ENCODE measurements around the gene PRR19. TPM values are rescaled to one million over a fixed set of nuclear protein-coding genes. Genes with fewer than 3 reads are reported as not detected.

PRR19 gene
- total RNA-seq, 2 experiments from 2014 or later, result 0.40 to 1.4 TPM

- H4K20me1 ChIP-seq (ENCODE audit: insufficient read depth, low read length), result no peaks in the 10 kb centered on the region
- ChIA-PET CTCF (ENCODE audit: unreplicated experiment) (no interaction called here), POLR2A (interaction anchor here (0.6 kb wide), 1 partner anchor 231 kb away, joined by 3 read pairs; no protein-coding TSS in a partner anchor)
- H3K4me2 ChIP-seq (ENCODE audit: low read length), result no peak overlapping the region
- no peaks in the 10 kb centered on the region for H3K9me3 ChIP-seq (ENCODE audit: low read length)
- H3K4me1 ChIP-seq (ENCODE audit: insufficient read depth, low read length, poor library complexity, severe bottlenecking), result no peaks in the 10 kb centered on the region
- H3K4me3 ChIP-seq (ENCODE audit: low read depth, low read length, poor library complexity, severe bottlenecking), result no peak overlapping the region
- no peaks in the 10 kb centered on the region for H3K36me3 ChIP-seq (ENCODE audit: insufficient read depth, low read length)
- H2AFZ ChIP-seq (ENCODE audit: low read length), result no peak overlapping the region
- no peaks in the 10 kb centered on the region for H3K79me2 ChIP-seq (ENCODE audit: insufficient read depth, low read depth, low read length)
- intact Hi-C loops (cut with micrococcal nuclease; ENCODE audit: unreplicated experiment), result no loop called here
- H3K9me2 ChIP-seq (ENCODE audit: insufficient read depth, low read length), result no peaks in the 10 kb centered on the region
- no peak for DNase-seq (ENCODE audit: low spot score)
- TF ChIP-seq CTCF (conservative IDR thresholded peaks at IDR 0.05; ENCODE audit: low read length) (no peak), EZH2phosphoT487 (IDR thresholded peaks at IDR 0.05; ENCODE audit: borderline replicate concordance, low read depth, low read length) (no peak)
- no peak overlapping the region for H3K27ac ChIP-seq (ENCODE audit: low read depth, low read length, poor library complexity, severe bottlenecking)
- BruUV-seq (replicated peaks), result no TSS peak
Measured at GRCh38 chr19:42355896-42356295, 54.0 kb downstream of the PRR19 start.

GRCh38 chr19:42356686-42357085, 54.8 kb downstream of the PRR19 start:
- no peak overlapping the region for H3K4me3 ChIP-seq (ENCODE audit: low read depth, low read length, poor library complexity, severe bottlenecking)
- H4K20me1 ChIP-seq (ENCODE audit: insufficient read depth, low read length), result no peaks in the 10 kb centered on the region
- no peak overlapping the region for H3K27ac ChIP-seq (ENCODE audit: low read depth, low read length, poor library complexity, severe bottlenecking)
- ChIA-PET CTCF (ENCODE audit: unreplicated experiment) (no interaction called here), POLR2A (no interaction called here)
- H3K9me2 ChIP-seq (ENCODE audit: insufficient read depth, low read length), result no peaks in the 10 kb centered on the region
- H2AFZ ChIP-seq (ENCODE audit: low read length), result no peak overlapping the region
- no peaks in the 10 kb centered on the region for H3K4me1 ChIP-seq (ENCODE audit: insufficient read depth, low read length, poor library complexity, severe bottlenecking)
- no peak for TF ChIP-seq CTCF (conservative IDR thresholded peaks at IDR 0.05; ENCODE audit: low read length)
- no peak for TF ChIP-seq EZH2phosphoT487 (IDR thresholded peaks at IDR 0.05; ENCODE audit: borderline replicate concordance, low read depth, low read length)
- H3K4me2 ChIP-seq (ENCODE audit: low read length), result no peak overlapping the region
- no peaks in the 10 kb centered on the region for H3K79me2 ChIP-seq (ENCODE audit: insufficient read depth, low read depth, low read length)
- DNase-seq (ENCODE audit: low spot score), result no peak
- no TSS peak for BruUV-seq (replicated peaks)
- intact Hi-C loops (cut with micrococcal nuclease; ENCODE audit: unreplicated experiment), result no loop called here
- no peaks in the 10 kb centered on the region for H3K9me3 ChIP-seq (ENCODE audit: low read length)
- no peaks in the 10 kb centered on the region for H3K36me3 ChIP-seq (ENCODE audit: insufficient read depth, low read length)

GRCh38 chr19:42357290-42357689, 55.4 kb downstream of the PRR19 start:
- no peaks in the 10 kb centered on the region for H3K4me1 ChIP-seq (ENCODE audit: insufficient read depth, low read length, poor library complexity, severe bottlenecking)
- no peak overlapping the region for H2AFZ ChIP-seq (ENCODE audit: low read length)
- H3K9me2 ChIP-seq (ENCODE audit: insufficient read depth, low read length), result no peaks in the 10 kb centered on the region
- no peaks in the 10 kb centered on the region for H4K20me1 ChIP-seq (ENCODE audit: insufficient read depth, low read length)
- H3K4me3 ChIP-seq (ENCODE audit: low read depth, low read length, poor library complexity, severe bottlenecking), result no peak overlapping the region
- no peaks in the 10 kb centered on the region for H3K36me3 ChIP-seq (ENCODE audit: insufficient read depth, low read length)
- POLR2A ChIA-PET, result no interaction called here
- TF ChIP-seq CTCF (conservative IDR thresholded peaks at IDR 0.05; ENCODE audit: low read length), result no peak
- no peak for TF ChIP-seq EZH2phosphoT487 (IDR thresholded peaks at IDR 0.05; ENCODE audit: borderline replicate concordance, low read depth, low read length)
- H3K79me2 ChIP-seq (ENCODE audit: insufficient read depth, low read depth, low read length), result no peaks in the 10 kb centered on the region
- CTCF ChIA-PET (ENCODE audit: unreplicated experiment), result no interaction called here
- H3K9me3 ChIP-seq (ENCODE audit: low read length), result no peaks in the 10 kb centered on the region
- no peak for DNase-seq (ENCODE audit: low spot score)
- no peak overlapping the region for H3K27ac ChIP-seq (ENCODE audit: low read depth, low read length, poor library complexity, severe bottlenecking)
- intact Hi-C loops (cut with micrococcal nuclease; ENCODE audit: unreplicated experiment), result no loop called here
- no TSS peak for BruUV-seq (replicated peaks)
- H3K4me2 ChIP-seq (ENCODE audit: low read length), result no peak overlapping the region

Small RNA genes within 50 kb of the gene (microRNA-seq; reads per million reads assigned to microRNA genes)
- not detected for gene MIR8077 (ENCODE audit: borderline replicate concordance)

Small RNA genes within 50 kb of the gene (small RNA-seq; reads per million reads assigned to genes)
- not detected for gene MIR8077

Other genes with a start within 250 kb of the PRR19 start
- 0.73 and 0.77 TPM in 2 replicates for gene GRIK5, start 231.9 kb upstream of the PRR19 start, total RNA-seq (2014; rRNA removed; shearing (Covaris generic))
- 1.1 and 1.3 TPM in 2 replicates for gene GRIK5, start 231.9 kb upstream of the PRR19 start, total RNA-seq (2022)
- 18.5 and 29.3 TPM in 2 replicates for gene ZNF574, start 226.0 kb upstream of the PRR19 start, total RNA-seq (2014; rRNA removed; shearing (Covaris generic))
- 14.5 and 16.6 TPM in 2 replicates for gene ZNF574, start 226.0 kb upstream of the PRR19 start, total RNA-seq (2022)
- gene POU2F2, start 169.7 kb upstream of the PRR19 start, total RNA-seq (2014; rRNA removed; shearing (Covaris generic)), result 28.6 and 33.5 TPM in 2 replicates
- 59.5 and 66.5 TPM in 2 replicates for gene POU2F2, start 169.7 kb upstream of the PRR19 start, total RNA-seq (2022)
- 29.6 and 41.9 TPM in 2 replicates for gene DEDD2, start 84.5 kb upstream of the PRR19 start, total RNA-seq (2014; rRNA removed; shearing (Covaris generic))
- gene DEDD2, start 84.5 kb upstream of the PRR19 start, total RNA-seq (2022), result 15.5 and 18.6 TPM in 2 replicates
- gene ZNF526, start 81.8 kb upstream of the PRR19 start, total RNA-seq (2014; rRNA removed; shearing (Covaris generic)), result 8.4 and 9.0 TPM in 2 replicates
- 12.7 and 14.8 TPM in 2 replicates for gene ZNF526, start 81.8 kb upstream of the PRR19 start, total RNA-seq (2022)
- 20.9 and 23.6 TPM in 2 replicates for gene GSK3A, start 59.5 kb upstream of the PRR19 start, total RNA-seq (2014; rRNA removed; shearing (Covaris generic))
- 29.2 and 33.7 TPM in 2 replicates for gene GSK3A, start 59.5 kb upstream of the PRR19 start, total RNA-seq (2022)
- 22.1 and 26.7 TPM in 2 replicates for gene ERF, start 47.0 kb upstream of the PRR19 start, total RNA-seq (2014; rRNA removed; shearing (Covaris generic))
- gene ERF, start 47.0 kb upstream of the PRR19 start, total RNA-seq (2022), result 33.5 and 36.6 TPM in 2 replicates
- gene CIC, start 32.9 kb upstream of the PRR19 start, total RNA-seq (2014; rRNA removed; shearing (Covaris generic)), result 20.7 and 26.8 TPM in 2 replicates
- gene CIC, start 32.9 kb upstream of the PRR19 start, total RNA-seq (2022), result 48.2 and 59.3 TPM in 2 replicates
- gene PAFAH1B3, start 492 bp downstream of the PRR19 start, total RNA-seq (2014; rRNA removed; shearing (Covaris generic)), result 54.9 and 62.1 TPM in 2 replicates
- 35.9 and 42.3 TPM in 2 replicates for gene PAFAH1B3, start 492 bp downstream of the PRR19 start, total RNA-seq (2022)
- not detected in 2 replicates for gene TMEM145, start 11.2 kb downstream of the PRR19 start, total RNA-seq (2014; rRNA removed; shearing (Covaris generic))
- 1.8 TPM in 2 replicates for gene TMEM145, start 11.2 kb downstream of the PRR19 start, total RNA-seq (2022)
- 6.0 and 10.5 TPM in 2 replicates for gene MEGF8, start 23.5 kb downstream of the PRR19 start, total RNA-seq (2014; rRNA removed; shearing (Covaris generic))
- gene MEGF8, start 23.5 kb downstream of the PRR19 start, total RNA-seq (2022), result 14.7 and 17.2 TPM in 2 replicates
- not detected in 2 replicates for gene CNFN, start 88.2 kb downstream of the PRR19 start, total RNA-seq (2014; rRNA removed; shearing (Covaris generic))
- 0.81 and 0.95 TPM in 2 replicates for gene CNFN, start 88.2 kb downstream of the PRR19 start, total RNA-seq (2022)
- gene LIPE, start 125.3 kb downstream of the PRR19 start, total RNA-seq (2014; rRNA removed; shearing (Covaris generic)), result 11.5 and 21.2 TPM in 2 replicates
- gene LIPE, start 125.3 kb downstream of the PRR19 start, total RNA-seq (2022), result 35.6 and 39.3 TPM in 2 replicates
- gene CXCL17, start 140.8 kb downstream of the PRR19 start, total RNA-seq (2014; rRNA removed; shearing (Covaris generic)), result not detected in 2 replicates
- gene CXCL17, start 140.8 kb downstream of the PRR19 start, total RNA-seq (2022), result not detected in 2 replicates
- gene CEACAM1, start 226.3 kb downstream of the PRR19 start, total RNA-seq (2014; rRNA removed; shearing (Covaris generic)), result 0.50 and 0.77 TPM in 2 replicates
- 1.5 and 2.3 TPM in 2 replicates for gene CEACAM1, start 226.3 kb downstream of the PRR19 start, total RNA-seq (2022)